Astrocyte of the cerebellum (primary cell): Measurements from ENCODE around the gene PIGW.

ENCODE experiments used
- DNase-seq: peaks from one replicate; pipeline ENCODE4 v3.0.0-alpha.2; 2011; ENCODE audit warnings: low read depth
- H3K4me3 ChIP-seq: 2 replicates; pipeline ENCODE4 v1.5.1; 2011; ENCODE audit warnings: mild to moderate bottlenecking, low read depth, low read length, moderate library complexity
- in situ Hi-C: cut with HindIII; loops from 2 replicates; pipeline ENCODE4 v1.10.0; 2017; ENCODE audit warnings: low sequenced_read_pairs
- TF ChIP-seq, protein P1 (sequence below): IDR thresholded peaks from 2 replicates; pipeline ENCODE4 v1.5.1; 2012; ENCODE audit warnings: low read length, low read depth, moderate library complexity, mild to moderate bottlenecking; ENCODE audit errors: missing control alignments

Gene PIGW, protein sequence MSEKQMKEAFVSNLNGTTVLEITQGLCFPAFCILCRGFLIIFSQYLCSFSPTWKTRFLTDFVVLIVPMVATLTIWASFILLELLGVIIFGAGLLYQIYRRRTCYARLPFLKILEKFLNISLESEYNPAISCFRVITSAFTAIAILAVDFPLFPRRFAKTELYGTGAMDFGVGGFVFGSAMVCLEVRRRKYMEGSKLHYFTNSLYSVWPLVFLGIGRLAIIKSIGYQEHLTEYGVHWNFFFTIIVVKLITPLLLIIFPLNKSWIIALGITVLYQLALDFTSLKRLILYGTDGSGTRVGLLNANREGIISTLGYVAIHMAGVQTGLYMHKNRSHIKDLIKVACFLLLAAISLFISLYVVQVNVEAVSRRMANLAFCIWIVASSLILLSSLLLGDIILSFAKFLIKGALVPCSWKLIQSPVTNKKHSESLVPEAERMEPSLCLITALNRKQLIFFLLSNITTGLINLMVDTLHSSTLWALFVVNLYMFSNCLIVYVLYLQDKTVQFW

DNA sequence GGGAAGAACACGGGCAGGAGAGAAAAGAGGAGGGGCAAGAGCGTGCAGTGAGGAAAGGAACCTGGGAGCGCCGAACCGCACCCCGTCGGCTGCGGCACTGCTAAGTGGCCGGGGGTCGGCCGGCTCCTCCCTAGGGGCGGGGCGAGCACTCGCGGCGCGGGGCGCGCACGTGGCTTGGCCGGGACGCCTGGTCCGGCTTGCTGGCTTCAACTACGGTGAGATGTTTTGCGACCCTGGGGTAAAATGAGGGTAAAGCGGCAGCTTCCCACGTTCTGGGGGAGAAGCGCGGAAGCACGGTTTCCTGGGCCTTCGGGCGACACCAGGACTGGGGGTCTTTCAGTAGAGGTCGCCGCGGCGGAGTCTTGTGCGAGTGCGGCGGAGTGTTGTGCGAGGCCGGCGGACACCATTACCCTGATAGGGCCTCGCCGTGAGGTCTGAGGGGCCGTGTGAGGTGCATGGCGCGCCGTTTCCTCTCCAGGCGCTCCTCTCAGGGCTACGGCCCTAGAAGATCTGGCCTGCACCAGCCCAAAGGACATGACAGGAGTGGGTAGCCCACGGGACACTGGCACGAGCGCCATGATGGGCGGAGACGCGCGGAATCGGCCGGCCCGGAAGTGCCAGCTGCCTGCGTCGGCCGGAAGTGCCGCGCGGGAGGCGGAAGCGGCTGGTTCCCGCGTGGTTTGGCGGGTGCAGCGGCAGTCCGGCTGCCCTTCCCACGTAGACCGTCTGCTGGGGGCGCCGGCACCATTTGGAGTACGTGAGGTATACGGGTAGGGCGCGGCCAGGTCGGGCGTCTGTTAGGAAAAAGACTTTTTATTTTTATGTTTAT, at the start of gene PIGW, which contains the start of gene MYO19:
Gene PIGW (plus strand): TSS at position 148 of the 829 bp plus-strand sequence. CDS start 2,115 bp downstream, outside the sequence.
Gene MYO19 (minus strand): TSS at position 29 of the 829 bp plus-strand sequence. CDS start 2,330 bp downstream, outside the sequence.
- in situ Hi-C loops: no loop called here
- DNase-seq: peak; percentile 59
- H3K4me3 ChIP-seq: peak within 1 kb of the TSS; percentile 78
- TF ChIP-seq, protein P1, sequence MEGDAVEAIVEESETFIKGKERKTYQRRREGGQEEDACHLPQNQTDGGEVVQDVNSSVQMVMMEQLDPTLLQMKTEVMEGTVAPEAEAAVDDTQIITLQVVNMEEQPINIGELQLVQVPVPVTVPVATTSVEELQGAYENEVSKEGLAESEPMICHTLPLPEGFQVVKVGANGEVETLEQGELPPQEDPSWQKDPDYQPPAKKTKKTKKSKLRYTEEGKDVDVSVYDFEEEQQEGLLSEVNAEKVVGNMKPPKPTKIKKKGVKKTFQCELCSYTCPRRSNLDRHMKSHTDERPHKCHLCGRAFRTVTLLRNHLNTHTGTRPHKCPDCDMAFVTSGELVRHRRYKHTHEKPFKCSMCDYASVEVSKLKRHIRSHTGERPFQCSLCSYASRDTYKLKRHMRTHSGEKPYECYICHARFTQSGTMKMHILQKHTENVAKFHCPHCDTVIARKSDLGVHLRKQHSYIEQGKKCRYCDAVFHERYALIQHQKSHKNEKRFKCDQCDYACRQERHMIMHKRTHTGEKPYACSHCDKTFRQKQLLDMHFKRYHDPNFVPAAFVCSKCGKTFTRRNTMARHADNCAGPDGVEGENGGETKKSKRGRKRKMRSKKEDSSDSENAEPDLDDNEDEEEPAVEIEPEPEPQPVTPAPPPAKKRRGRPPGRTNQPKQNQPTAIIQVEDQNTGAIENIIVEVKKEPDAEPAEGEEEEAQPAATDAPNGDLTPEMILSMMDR: no peak

DNA sequence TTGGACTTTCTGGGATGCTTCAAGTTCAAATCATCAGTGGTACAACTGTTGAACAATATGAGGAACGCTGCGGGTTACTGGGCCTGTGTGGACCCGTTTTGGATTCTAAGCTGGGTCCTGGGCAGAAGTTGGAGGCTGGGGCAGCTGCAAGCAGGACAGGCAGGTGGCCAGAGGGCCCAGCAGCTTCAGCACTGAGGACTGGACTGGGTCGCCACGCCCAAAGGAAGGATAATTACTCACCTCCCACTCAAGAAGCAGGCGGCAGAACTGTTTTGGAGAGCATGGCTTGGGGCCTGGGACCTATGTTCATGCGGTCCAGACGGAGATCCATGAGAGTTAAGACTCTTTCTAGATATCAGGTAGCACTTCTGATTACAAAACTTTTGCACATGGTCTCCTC, 49.8 kb upstream of the PIGW start:
- no peak overlapping the region for H3K4me3 ChIP-seq
- in situ Hi-C loops: loop anchor here (25.0 kb wide), 3 partner anchors 273 to 498 kb away; partner anchors contain the start of genes CCL14, CCL16, CCL3 and CCL4L2
- TF ChIP-seq, protein P1: no peak
- DNase-seq: no peak

DNA sequence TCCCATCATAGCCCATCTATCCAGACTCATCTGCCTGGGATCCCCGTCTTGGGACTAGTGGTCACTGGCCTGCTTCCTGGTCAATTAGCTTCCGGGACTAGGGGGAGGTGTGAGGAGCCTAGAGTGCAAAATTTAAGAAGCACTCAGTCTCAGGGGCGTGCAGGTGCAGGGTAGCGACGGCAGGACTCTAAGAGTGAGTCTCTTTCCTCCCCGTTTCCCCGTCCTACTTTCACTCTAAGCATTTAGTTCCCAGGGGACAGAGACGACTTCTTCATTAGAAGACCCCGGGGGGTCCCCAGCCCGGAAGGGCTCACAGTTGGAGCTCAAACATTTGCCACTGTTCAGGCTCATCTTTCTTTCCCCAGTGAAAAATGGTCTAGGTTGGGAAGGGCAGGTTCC, 49.0 kb upstream of the PIGW start:
- H3K4me3 ChIP-seq: peak overlapping the region; percentile 92
- TF ChIP-seq, protein P1: no peak
- no peak for DNase-seq
- in situ Hi-C loops: loop anchor here (25.0 kb wide), 3 partner anchors 274 to 499 kb away; partner anchors contain the start of genes CCL14, CCL16, CCL3 and CCL4L2

DNA sequence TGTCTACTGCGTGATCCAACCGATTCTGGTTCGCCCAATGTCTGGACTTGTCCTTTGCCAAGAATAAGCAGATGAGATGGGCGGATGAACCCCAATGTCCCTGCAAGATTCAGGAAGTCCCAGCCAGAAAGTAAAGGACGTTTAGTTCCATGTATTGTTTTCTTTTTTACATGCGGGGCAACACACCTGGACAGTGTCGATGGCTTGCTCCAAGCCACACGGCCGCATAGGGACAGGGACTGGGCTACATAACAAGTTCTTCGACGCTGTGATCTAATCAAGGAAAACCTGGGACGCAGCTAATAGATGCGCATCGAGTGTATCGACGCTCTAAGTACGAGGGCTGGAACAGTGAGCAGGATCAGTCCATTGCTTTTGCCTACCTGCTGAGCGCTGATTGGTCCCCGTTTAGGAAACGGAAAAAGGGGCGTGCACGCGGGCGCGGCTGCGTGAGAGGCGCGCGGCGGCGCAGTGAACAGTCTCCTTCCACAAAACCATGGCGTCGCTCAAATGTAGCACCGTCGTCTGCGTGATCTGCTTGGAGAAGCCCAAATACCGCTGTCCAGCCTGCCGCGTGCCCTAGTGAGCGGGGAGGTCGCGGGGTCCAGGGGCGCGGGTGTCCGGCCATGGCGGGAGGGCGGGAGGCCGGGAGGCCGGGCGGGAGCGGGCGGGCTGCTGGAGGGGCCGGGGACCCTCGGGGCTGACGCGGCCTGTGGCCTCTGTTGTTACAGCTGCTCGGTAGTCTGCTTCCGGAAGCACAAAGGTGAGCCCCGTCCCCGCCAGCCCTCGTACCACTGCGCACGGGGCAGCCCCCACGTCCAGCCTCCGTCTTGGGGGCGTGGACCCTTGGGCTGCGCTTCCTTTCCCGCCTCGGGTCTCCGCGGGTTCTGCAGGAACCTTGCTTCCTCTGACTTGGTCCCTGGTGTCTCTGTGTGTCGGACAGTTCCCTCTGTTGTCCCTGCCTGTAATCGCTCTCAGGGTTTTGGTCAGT, 48.3 kb upstream of the PIGW start, which contains the start of gene ZNHIT3:
Gene ZNHIT3 (plus strand): TSS at position 478 of the 991 bp plus-strand sequence. CDS start 19 bp downstream, at position 497.
- TF ChIP-seq, protein P1: no peak
- in situ Hi-C loops: loop anchor here (25.0 kb wide), 3 partner anchors 274 to 499 kb away; partner anchors contain the start of genes CCL14, CCL16, CCL3 and CCL4L2
- peak; percentile 84 for DNase-seq
- H3K4me3 ChIP-seq: peak within 1 kb of the TSS; percentile 92

DNA sequence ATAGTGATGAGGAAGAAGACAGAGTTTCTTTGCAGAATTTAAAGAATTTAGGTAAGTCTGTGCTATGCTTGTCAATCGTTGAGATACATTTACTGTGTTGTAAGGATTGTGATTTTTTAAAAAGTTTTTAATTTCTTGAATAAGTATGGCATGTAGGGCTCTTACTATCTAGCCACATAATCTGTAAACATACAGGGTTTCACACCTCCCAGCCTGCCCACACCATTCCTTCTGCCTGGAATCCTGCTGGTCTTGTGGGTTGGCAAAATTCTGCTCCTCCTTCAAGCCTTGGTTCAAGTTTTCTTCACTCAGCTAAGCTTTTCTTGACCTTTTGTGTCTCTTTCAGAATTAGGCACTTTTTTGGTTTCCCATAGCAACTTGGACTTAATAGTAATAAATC, 40.8 kb upstream of the PIGW start:
- no peak for DNase-seq
- TF ChIP-seq, protein P1: no peak
- in situ Hi-C loops: loop anchor here (25.0 kb wide), 3 partner anchors 282 to 507 kb away; partner anchors contain the start of genes CCL14, CCL16, CCL3 and CCL4L2
- H3K4me3 ChIP-seq: no peak overlapping the region
